ENCODE measurements around the gene AUH.

GRCh38 chr9:91384954-91385353 lies 23.2 kb upstream of the AUH start:
- TF ChIP-seq POLR2AphosphoS5 (IDR thresholded peaks at IDR 0.05) (no peak), POLR2A (IDR thresholded peaks at IDR 0.05) (no peak)

Data from gastroesophageal sphincter (tissue), 2 donors.